Measurements from ENCODE around the gene RBSN.

RBSN gene

DNA sequence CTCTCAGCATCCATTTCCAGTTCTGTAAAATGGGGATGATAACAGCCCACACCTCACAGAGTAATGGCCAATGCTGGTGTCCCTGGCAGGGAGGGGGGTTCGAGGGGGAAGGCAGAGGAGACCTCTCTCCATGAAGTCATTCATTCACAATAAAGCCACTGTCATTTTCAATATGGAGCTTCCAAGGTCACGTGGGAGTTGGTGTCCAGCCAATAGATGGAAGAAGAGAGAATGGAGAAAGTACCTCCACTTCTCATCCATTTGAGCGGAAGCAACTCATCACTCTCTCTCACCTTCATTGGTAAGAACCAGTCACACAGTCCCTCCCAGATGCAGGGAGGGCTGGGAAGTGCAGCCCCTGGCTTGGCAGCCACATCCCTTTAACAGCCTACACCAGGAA lies 14.9 kb upstream of the RBSN start (continued):
- TF ChIP-seq OSR1 (CRISPR knock-in tag; IDR thresholded peaks at IDR 0.05), result no peak
- TF ChIP-seq PPARA (CRISPR knock-in tag; IDR thresholded peaks at IDR 0.05; ENCODE audit: borderline replicate concordance), result no peak
- TF ChIP-seq GLIS3 (CRISPR knock-in tag; IDR thresholded peaks at IDR 0.05), result no peak
- no peak for TF ChIP-seq BACH2 (CRISPR knock-in tag; IDR thresholded peaks at IDR 0.05; ENCODE audit: borderline replicate concordance)

DNA sequence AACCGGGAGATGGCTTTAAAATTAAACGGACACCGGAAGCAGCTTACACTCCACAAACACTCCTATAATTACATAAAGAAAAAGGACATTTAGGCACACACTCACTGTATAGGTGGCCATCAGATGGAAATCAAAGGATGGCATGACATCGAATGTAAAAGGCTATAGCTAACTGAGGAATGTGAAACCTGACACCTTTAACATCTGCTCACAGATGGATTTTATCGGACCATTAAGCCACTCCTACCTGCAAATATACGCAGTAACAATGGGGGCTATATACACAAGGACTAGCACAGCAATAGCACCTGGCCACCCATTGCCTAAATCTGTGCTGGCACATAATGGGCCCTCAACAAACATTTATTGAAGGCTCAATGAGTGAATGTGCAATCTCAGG lies 14.5 kb upstream of the RBSN start:
- ATAC-seq, result no peak
- TF ChIP-seq, protein P1, sequence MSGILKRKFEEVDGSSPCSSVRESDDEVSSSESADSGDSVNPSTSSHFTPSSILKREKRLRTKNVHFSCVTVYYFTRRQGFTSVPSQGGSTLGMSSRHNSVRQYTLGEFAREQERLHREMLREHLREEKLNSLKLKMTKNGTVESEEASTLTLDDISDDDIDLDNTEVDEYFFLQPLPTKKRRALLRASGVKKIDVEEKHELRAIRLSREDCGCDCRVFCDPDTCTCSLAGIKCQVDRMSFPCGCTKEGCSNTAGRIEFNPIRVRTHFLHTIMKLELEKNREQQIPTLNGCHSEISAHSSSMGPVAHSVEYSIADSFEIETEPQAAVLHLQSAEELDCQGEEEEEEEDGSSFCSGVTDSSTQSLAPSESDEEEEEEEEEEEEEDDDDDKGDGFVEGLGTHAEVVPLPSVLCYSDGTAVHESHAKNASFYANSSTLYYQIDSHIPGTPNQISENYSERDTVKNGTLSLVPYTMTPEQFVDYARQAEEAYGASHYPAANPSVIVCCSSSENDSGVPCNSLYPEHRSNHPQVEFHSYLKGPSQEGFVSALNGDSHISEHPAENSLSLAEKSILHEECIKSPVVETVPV (CRISPR knock-in tag; IDR thresholded peaks at IDR 0.05), result no peak
- TF ChIP-seq CSDC2 (CRISPR knock-in tag; IDR thresholded peaks at IDR 0.05) (no peak), ZNF70 (CRISPR knock-in tag; IDR thresholded peaks at IDR 0.05) (no peak), ZFP30 (CRISPR knock-in tag; IDR thresholded peaks at IDR 0.05) (no peak), ZNF8 (CRISPR knock-in tag; IDR thresholded peaks at IDR 0.05) (no peak), ZNF565 (CRISPR knock-in tag; conservative IDR thresholded peaks at IDR 0.05; ENCODE audit: low read depth) (no peak), PPARA (CRISPR knock-in tag; IDR thresholded peaks at IDR 0.05; ENCODE audit: borderline replicate concordance) (no peak), ZC3H10 (CRISPR knock-in tag; IDR thresholded peaks at IDR 0.05) (no peak), TOX (CRISPR knock-in tag; IDR thresholded peaks at IDR 0.05; ENCODE audit: borderline replicate concordance) (no peak), TCF4 (CRISPR knock-in tag; IDR thresholded peaks at IDR 0.05; ENCODE audit: borderline replicate concordance) (no peak), ESRRG (CRISPR knock-in tag; IDR thresholded peaks at IDR 0.05) (no peak), BACH2 (CRISPR knock-in tag; IDR thresholded peaks at IDR 0.05; ENCODE audit: borderline replicate concordance) (no peak), RARB (CRISPR knock-in tag; IDR thresholded peaks at IDR 0.05) (no peak), GLIS3 (CRISPR knock-in tag; IDR thresholded peaks at IDR 0.05) (no peak)
- TF ChIP-seq, protein P2, sequence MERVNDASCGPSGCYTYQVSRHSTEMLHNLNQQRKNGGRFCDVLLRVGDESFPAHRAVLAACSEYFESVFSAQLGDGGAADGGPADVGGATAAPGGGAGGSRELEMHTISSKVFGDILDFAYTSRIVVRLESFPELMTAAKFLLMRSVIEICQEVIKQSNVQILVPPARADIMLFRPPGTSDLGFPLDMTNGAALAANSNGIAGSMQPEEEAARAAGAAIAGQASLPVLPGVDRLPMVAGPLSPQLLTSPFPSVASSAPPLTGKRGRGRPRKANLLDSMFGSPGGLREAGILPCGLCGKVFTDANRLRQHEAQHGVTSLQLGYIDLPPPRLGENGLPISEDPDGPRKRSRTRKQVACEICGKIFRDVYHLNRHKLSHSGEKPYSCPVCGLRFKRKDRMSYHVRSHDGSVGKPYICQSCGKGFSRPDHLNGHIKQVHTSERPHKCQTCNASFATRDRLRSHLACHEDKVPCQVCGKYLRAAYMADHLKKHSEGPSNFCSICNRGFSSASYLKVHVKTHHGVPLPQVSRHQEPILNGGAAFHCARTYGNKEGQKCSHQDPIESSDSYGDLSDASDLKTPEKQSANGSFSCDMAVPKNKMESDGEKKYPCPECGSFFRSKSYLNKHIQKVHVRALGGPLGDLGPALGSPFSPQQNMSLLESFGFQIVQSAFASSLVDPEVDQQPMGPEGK (CRISPR knock-in tag; IDR thresholded peaks at IDR 0.05; ENCODE audit: borderline replicate concordance), result no peak
- TF ChIP-seq, protein P3, sequence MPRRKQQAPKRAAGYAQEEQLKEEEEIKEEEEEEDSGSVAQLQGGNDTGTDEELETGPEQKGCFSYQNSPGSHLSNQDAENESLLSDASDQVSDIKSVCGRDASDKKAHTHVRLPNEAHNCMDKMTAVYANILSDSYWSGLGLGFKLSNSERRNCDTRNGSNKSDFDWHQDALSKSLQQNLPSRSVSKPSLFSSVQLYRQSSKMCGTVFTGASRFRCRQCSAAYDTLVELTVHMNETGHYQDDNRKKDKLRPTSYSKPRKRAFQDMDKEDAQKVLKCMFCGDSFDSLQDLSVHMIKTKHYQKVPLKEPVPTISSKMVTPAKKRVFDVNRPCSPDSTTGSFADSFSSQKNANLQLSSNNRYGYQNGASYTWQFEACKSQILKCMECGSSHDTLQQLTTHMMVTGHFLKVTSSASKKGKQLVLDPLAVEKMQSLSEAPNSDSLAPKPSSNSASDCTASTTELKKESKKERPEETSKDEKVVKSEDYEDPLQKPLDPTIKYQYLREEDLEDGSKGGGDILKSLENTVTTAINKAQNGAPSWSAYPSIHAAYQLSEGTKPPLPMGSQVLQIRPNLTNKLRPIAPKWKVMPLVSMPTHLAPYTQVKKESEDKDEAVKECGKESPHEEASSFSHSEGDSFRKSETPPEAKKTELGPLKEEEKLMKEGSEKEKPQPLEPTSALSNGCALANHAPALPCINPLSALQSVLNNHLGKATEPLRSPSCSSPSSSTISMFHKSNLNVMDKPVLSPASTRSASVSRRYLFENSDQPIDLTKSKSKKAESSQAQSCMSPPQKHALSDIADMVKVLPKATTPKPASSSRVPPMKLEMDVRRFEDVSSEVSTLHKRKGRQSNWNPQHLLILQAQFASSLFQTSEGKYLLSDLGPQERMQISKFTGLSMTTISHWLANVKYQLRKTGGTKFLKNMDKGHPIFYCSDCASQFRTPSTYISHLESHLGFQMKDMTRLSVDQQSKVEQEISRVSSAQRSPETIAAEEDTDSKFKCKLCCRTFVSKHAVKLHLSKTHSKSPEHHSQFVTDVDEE (CRISPR knock-in tag; IDR thresholded peaks at IDR 0.05), result no peak

DNA sequence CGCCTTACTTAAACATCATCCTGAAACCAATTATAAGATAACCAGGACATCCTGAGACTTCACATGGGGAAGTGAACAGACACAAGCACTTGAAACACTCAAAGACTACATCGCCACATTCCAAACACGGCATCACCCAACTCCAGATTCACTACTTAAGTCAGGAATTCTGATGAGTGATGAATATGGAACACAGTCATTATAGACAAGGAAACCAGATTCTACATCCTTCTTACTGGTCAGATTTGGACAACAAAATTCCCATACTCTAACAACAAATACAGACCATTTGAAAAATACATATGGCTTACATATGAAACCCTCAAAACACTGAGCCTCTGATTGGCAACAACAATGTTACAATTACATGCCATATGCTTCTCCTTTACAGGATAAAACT lies 13.1 kb upstream of the RBSN start:
- ATAC-seq, result no peak
- TF ChIP-seq ZNF565 (CRISPR knock-in tag; conservative IDR thresholded peaks at IDR 0.05; ENCODE audit: low read depth) (no peak), SNAI2 (CRISPR knock-in tag; IDR thresholded peaks at IDR 0.05) (no peak), OSR1 (CRISPR knock-in tag; IDR thresholded peaks at IDR 0.05) (no peak), RARB (CRISPR knock-in tag; IDR thresholded peaks at IDR 0.05) (no peak), CSDC2 (CRISPR knock-in tag; IDR thresholded peaks at IDR 0.05) (no peak), ZNF70 (CRISPR knock-in tag; IDR thresholded peaks at IDR 0.05) (no peak), ZFP3 (CRISPR knock-in tag; IDR thresholded peaks at IDR 0.05) (no peak), TOX (CRISPR knock-in tag; IDR thresholded peaks at IDR 0.05; ENCODE audit: borderline replicate concordance) (no peak)
- TF ChIP-seq, protein P3 (CRISPR knock-in tag; IDR thresholded peaks at IDR 0.05), result no peak

DNA sequence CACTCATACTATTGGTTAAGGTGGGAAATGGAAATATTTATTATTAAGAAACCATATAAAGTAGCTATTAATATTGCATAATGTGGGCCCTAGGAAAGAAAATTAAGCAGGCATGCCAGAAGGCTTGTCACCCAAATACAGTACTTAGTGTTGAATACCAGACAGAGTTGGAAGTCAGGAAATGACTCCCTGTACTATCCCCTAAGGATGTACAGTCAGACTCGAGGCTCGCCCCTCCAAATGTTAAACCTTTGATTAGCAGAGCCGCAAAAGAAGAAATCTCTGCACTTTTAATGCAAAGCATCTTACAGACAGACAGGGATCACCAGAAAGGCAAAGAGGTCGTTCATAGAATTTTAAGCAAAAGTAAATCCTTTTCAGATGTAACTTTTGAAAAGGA lies 11.3 kb upstream of the RBSN start:
- ATAC-seq, result no peak
- TF ChIP-seq ZNF8 (CRISPR knock-in tag; IDR thresholded peaks at IDR 0.05) (no peak), TCF4 (CRISPR knock-in tag; IDR thresholded peaks at IDR 0.05; ENCODE audit: borderline replicate concordance) (no peak), ARNTL (CRISPR knock-in tag; IDR thresholded peaks at IDR 0.05; ENCODE audit: borderline replicate concordance, low read depth) (no peak), ZFP3 (CRISPR knock-in tag; IDR thresholded peaks at IDR 0.05) (no peak), ZNF70 (CRISPR knock-in tag; IDR thresholded peaks at IDR 0.05) (no peak), ZC3H10 (CRISPR knock-in tag; IDR thresholded peaks at IDR 0.05) (no peak), ISL1 (CRISPR knock-in tag; IDR thresholded peaks at IDR 0.05) (no peak)
- TF ChIP-seq, protein P2 (CRISPR knock-in tag; IDR thresholded peaks at IDR 0.05; ENCODE audit: borderline replicate concordance), result no peak
- TF ChIP-seq, protein P4, sequence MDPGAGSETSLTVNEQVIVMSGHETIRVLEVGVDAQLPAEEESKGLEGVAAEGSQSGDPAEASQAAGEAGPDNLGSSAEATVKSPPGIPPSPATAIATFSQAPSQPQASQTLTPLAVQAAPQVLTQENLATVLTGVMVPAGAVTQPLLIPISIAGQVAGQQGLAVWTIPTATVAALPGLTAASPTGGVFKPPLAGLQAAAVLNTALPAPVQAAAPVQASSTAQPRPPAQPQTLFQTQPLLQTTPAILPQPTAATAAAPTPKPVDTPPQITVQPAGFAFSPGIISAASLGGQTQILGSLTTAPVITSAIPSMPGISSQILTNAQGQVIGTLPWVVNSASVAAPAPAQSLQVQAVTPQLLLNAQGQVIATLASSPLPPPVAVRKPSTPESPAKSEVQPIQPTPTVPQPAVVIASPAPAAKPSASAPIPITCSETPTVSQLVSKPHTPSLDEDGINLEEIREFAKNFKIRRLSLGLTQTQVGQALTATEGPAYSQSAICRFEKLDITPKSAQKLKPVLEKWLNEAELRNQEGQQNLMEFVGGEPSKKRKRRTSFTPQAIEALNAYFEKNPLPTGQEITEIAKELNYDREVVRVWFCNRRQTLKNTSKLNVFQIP (CRISPR knock-in tag; IDR thresholded peaks at IDR 0.05; ENCODE audit: borderline replicate concordance, low read depth), result no peak
